ENCODE results near the gene RPS5.
"Not testable (repeated sequence)": the region's sequence is repeated elsewhere in the genome, so short reads cannot be mapped to it uniquely, and the experiment has no call there.

Gene RPS5

GRCh38 chr19:58400916-58401839 is 14.1 kb downstream of the RPS5 start:
- no peaks in the 10 kb centered on the region for H4K20me1 ChIP-seq (ENCODE audit: insufficient read depth, low read length)

GRCh38 chr19:58401840-58402421 is 14.9 kb downstream of the RPS5 start:
- no peaks in the 10 kb centered on the region for H3K27me3 ChIP-seq (ENCODE audit: insufficient read depth, low read length, poor library complexity)
- ATAC-seq (ENCODE audit: insufficient read depth, low read depth): no peak
- H3K36me3 ChIP-seq (ENCODE audit: insufficient read depth, low read length): no peaks in the 10 kb centered on the region
- H3K9me3 ChIP-seq (ENCODE audit: insufficient read depth, low read length, severe bottlenecking): no peaks in the 10 kb centered on the region
- no peak for TF ChIP-seq EZH2 (IDR thresholded peaks at IDR 0.05; ENCODE audit: borderline replicate concordance, low read depth, low read length, severe bottlenecking)
- TF ChIP-seq, protein P1, sequence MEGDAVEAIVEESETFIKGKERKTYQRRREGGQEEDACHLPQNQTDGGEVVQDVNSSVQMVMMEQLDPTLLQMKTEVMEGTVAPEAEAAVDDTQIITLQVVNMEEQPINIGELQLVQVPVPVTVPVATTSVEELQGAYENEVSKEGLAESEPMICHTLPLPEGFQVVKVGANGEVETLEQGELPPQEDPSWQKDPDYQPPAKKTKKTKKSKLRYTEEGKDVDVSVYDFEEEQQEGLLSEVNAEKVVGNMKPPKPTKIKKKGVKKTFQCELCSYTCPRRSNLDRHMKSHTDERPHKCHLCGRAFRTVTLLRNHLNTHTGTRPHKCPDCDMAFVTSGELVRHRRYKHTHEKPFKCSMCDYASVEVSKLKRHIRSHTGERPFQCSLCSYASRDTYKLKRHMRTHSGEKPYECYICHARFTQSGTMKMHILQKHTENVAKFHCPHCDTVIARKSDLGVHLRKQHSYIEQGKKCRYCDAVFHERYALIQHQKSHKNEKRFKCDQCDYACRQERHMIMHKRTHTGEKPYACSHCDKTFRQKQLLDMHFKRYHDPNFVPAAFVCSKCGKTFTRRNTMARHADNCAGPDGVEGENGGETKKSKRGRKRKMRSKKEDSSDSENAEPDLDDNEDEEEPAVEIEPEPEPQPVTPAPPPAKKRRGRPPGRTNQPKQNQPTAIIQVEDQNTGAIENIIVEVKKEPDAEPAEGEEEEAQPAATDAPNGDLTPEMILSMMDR (IDR thresholded peaks at IDR 0.05; ENCODE audit: borderline replicate concordance, extremely low read depth, low read length, poor library complexity, severe bottlenecking): no peak
- no peaks in the 10 kb centered on the region for H4K20me1 ChIP-seq (ENCODE audit: insufficient read depth, low read length)
- peak overlapping the region; percentile 60 for H3K9ac ChIP-seq (ENCODE audit: low read depth, low read length)
- peak overlapping the region; percentile 70 for H3K27ac ChIP-seq (ENCODE audit: low read length)
- peak overlapping the region; percentile 32 to 77; a peak in 3 of 4 replicates for H3K4me3 ChIP-seq (ENCODE audit: low read depth in 1 of 2, low read length in 2 of 2)
- peak; percentile 45 for DNase-seq
- peaks cover 9% of the 10 kb centered on the region; the same call in 1 of the 2 replicates for H3K79me2 ChIP-seq (ENCODE audit: insufficient read depth, low read length)
- peaks cover 27% of the 10 kb centered on the region for H3K4me1 ChIP-seq (ENCODE audit: insufficient read depth, low read length)
- peak overlapping the region; percentile 71 for H3K4me2 ChIP-seq (ENCODE audit: insufficient read depth, low read length)
- peak overlapping the region; percentile 71 for H2AFZ ChIP-seq (ENCODE audit: low read depth, low read length)

More at GRCh38 chr19:58400916-58401839, 14.1 kb downstream of the RPS5 start:
- Histone ChIP-seq H3K4me2 (ENCODE audit: insufficient read depth, low read length) (peak overlapping the region; percentile 77), H3K4me1 (ENCODE audit: insufficient read depth, low read length) (peaks cover 22% of the 10 kb centered on the region), H3K27me3 (ENCODE audit: insufficient read depth, low read length, poor library complexity) (no peaks in the 10 kb centered on the region), H2AFZ (ENCODE audit: low read depth, low read length) (peak overlapping the region; percentile 80), H3K79me2 (ENCODE audit: insufficient read depth, low read length) (peaks cover 3% of the 10 kb centered on the region; the same call in 1 of the 2 replicates), H3K4me3 (ENCODE audit: low read depth in 1 of 2, low read length in 2 of 2) (peak overlapping the region; percentile 32 to 77; a peak in 3 of 4 replicates), H3K9ac (ENCODE audit: low read depth, low read length) (peak overlapping the region; percentile 60), H3K9me3 (ENCODE audit: insufficient read depth, low read length, severe bottlenecking) (no peaks in the 10 kb centered on the region), H3K27ac (ENCODE audit: low read length) (peak overlapping the region; percentile 70), H3K36me3 (ENCODE audit: insufficient read depth, low read length) (no peaks in the 10 kb centered on the region)
- peak; percentile 100 for DNase-seq
- peak; percentile 94 for ATAC-seq (ENCODE audit: insufficient read depth, low read depth)
- TF ChIP-seq, protein P1 (IDR thresholded peaks at IDR 0.05; ENCODE audit: borderline replicate concordance, extremely low read depth, low read length, poor library complexity, severe bottlenecking): peak; percentile 5
- no peak for TF ChIP-seq EZH2 (IDR thresholded peaks at IDR 0.05; ENCODE audit: borderline replicate concordance, low read depth, low read length, severe bottlenecking)

DNA sequence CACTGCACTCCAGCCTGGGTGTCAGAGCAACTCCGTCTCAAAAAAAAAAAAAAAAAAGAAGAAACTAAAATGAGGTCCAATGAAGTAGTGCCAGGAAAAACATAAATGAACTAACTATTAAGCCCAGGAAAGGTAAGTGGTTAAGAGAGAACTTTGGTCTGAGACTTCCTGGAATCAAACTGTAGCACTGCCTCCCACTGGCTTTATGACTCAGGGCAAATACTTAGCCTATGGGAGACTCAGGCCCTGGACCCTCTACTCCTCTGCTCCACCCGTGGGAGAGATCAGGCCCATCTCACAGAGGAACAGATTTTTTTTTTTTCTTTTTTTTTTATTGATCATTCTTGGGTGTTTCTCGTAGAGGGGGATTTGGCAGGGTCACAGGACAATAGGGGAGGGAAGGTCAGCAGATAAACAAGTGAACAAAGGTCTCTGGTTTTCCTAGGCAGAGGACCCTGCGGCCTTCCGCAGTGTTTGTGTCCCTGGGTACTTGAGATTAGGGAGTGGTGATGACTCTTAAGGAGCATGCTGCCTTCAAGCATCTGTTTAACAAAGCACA is 16.9 kb downstream of the RPS5 start:
- not testable (repeated sequence) for ATAC-seq (ENCODE audit: insufficient read depth, low read depth); H3K36me3 ChIP-seq (ENCODE audit: insufficient read depth, low read length); H3K9ac ChIP-seq (ENCODE audit: low read depth, low read length); H2AFZ ChIP-seq (ENCODE audit: low read depth, low read length); H3K4me3 ChIP-seq (ENCODE audit: low read depth in 1 of 2, low read length in 2 of 2); H3K9me3 ChIP-seq (ENCODE audit: insufficient read depth, low read length, severe bottlenecking); H3K27me3 ChIP-seq (ENCODE audit: insufficient read depth, low read length, poor library complexity); H3K4me2 ChIP-seq (ENCODE audit: insufficient read depth, low read length); H3K27ac ChIP-seq (ENCODE audit: low read length); H4K20me1 ChIP-seq (ENCODE audit: insufficient read depth, low read length); DNase-seq
- Histone ChIP-seq H3K79me2 (ENCODE audit: insufficient read depth, low read length) (peaks cover 28% of the 10 kb centered on the region), H3K4me1 (ENCODE audit: insufficient read depth, low read length) (peaks cover 37% of the 10 kb centered on the region)
